ENCODE data around the gene ME3.
A peak's percentile ranks its signal among the peaks of the same experiment; 100 is the strongest.
"Not testable (repeated sequence)": the region's sequence is repeated elsewhere in the genome, so short reads cannot be mapped to it uniquely, and the experiment has no call there.

ME3 gene

DNA sequence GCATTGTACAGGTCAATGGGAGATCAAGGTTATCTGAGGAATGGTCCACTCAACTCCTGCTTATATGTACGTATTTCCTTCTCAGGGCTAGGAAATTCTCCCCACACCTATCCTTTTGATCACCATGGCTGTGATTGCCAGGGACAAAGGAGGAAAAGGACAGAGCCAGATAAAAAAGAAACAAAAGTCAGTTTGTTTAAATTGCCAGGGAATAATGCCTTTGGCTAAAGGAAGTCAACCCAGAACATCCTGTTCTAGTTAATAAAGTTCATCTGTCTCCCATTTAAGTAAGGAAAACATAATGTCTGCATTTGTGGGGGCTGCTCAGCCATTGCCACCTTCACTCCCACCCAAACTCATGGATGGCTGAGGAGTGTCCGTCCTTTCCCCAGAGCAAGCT, 124.7 kb downstream of the ME3 start:
- DNase-seq (ENCODE audit: extremely low read depth, low read depth) = no peak
- TF ChIP-seq, protein P1, sequence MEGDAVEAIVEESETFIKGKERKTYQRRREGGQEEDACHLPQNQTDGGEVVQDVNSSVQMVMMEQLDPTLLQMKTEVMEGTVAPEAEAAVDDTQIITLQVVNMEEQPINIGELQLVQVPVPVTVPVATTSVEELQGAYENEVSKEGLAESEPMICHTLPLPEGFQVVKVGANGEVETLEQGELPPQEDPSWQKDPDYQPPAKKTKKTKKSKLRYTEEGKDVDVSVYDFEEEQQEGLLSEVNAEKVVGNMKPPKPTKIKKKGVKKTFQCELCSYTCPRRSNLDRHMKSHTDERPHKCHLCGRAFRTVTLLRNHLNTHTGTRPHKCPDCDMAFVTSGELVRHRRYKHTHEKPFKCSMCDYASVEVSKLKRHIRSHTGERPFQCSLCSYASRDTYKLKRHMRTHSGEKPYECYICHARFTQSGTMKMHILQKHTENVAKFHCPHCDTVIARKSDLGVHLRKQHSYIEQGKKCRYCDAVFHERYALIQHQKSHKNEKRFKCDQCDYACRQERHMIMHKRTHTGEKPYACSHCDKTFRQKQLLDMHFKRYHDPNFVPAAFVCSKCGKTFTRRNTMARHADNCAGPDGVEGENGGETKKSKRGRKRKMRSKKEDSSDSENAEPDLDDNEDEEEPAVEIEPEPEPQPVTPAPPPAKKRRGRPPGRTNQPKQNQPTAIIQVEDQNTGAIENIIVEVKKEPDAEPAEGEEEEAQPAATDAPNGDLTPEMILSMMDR (IDR thresholded peaks at IDR 0.05; ENCODE audit: low read depth, low read length) = no peak

DNA sequence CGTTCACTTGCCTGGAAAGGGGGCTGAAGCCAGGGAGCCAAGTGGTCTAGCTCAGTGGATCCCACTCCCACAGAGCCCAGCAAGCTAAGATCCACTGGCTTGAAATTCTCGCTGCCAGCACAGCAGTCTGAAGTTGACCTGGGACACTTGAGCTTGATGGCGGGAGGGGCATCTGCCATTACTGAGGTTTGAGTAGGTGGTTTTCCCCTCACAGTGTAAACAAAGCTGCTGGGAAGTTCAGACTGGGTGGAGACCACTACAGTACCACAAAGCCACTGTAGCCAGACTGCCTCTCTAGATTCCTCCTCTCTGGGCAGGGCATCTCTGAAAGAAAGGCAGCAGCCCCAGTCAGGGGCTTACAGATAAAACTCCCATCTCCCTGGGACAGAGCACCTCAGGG, 131.1 kb downstream of the ME3 start:
- not testable (repeated sequence) for DNase-seq (ENCODE audit: extremely low read depth, low read depth)

DNA sequence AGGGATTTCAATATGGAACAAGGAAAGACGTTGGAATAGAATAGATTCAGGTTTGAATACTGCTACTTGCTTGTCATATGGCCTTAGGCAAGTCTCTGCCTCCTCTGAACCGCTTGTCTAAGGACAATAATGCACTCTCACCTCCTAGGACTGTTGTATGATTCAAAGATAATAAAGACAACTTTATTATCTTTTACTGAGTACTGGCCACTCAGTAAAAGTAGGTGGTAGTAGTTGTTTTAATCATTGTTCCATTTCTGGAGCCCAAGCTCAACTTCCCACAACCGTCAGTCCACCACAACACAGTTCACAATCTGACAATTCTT, 134.2 kb downstream of the ME3 start:
- no peak for DNase-seq (ENCODE audit: extremely low read depth, low read depth)
- TF ChIP-seq, protein P1 (IDR thresholded peaks at IDR 0.05; ENCODE audit: low read depth, low read length) = no peak

DNA sequence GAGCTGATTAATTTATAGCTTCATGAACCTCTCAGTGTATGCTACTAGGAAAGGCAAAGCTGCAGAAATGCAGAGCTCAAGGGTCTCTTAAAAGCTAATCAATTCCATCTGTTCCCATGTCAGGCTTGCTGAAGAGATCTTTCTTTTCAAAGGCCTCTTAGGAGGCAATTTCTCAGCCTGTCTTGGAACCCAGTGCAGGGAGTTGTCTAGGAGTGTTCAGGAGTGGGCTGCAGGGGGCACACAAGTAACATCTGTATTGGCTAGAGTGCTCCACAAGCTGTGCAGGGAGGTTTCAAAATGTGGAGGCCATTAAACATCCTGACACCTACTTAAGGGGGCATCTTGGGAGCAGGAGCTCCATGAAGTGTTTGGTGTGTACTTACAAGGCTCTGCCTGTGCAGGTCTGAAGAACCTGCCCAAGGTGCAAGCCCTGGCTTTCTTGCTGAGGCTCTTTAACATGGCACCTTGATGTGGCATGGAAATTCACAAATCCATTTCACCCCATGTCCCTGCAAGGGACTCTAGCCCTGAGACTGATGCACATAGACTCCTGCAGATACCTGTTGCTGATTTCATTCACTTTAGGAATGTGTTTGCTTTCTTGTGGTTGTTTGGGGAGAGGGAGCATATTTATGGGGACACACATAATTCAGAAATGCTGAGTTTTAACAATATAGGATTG, 134.7 kb downstream of the ME3 start:
- TF ChIP-seq, protein P1 (IDR thresholded peaks at IDR 0.05; ENCODE audit: low read depth, low read length) = peak; percentile 7
- DNase-seq (ENCODE audit: extremely low read depth, low read depth) = no peak

DNA sequence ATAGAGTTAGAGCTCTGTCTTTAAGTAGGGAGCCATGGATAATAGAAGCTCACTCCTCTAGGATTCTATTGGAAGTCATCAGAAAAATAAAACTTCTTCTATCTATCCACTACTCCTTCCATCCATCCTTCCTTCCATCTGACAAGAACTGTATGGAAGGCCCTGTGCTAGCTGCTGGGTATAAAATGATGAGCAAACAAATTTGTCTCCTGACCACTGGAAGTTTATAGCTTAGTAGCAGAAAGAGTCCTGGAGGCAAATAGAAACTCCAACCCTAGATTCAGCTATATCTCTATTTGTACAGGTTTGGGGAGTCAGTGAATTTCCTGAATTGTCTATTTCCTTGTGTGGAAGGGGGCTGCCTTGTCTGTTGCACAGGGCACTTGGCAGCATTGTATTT, 136.6 kb downstream of the ME3 start:
- TF ChIP-seq, protein P1 (IDR thresholded peaks at IDR 0.05; ENCODE audit: low read depth, low read length) = no peak
- no peak for DNase-seq (ENCODE audit: extremely low read depth, low read depth)

DNA sequence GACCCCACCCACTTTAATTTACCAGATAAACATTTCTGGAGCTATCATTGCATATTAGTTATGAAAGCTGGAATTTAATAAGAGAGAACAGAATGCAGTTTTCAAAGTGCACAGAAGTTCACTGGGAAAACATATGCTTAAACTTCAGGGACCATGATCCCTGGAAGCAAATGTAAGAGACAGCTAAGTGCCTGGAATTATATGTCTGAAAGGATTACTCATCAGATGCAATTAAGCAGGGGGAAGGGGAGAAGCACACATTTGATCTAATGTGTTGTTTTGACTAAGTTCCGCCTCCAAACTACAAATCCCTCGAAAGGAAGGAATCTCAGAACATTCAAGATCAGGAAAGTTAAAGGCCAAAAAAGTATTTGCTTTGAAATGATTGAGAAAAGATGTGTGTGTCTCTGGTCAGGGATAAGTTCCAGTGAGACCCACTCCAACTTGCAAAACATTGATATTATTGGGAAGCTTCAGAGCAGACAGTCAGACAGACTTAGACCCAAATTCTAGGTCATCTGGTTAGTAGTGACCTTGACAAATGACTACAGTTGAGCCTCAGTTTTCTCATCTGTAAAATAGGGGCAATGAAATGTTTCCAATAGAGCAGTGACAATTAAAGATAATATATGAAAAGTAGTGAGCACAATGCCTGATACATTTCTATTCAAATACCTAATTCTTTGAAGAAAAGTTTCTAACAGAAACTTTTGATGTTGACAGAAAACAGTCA, 147.6 kb downstream of the ME3 start:
- TF ChIP-seq, protein P1 (IDR thresholded peaks at IDR 0.05; ENCODE audit: low read depth, low read length) = no peak
- no peak for DNase-seq (ENCODE audit: extremely low read depth, low read depth)

DNA sequence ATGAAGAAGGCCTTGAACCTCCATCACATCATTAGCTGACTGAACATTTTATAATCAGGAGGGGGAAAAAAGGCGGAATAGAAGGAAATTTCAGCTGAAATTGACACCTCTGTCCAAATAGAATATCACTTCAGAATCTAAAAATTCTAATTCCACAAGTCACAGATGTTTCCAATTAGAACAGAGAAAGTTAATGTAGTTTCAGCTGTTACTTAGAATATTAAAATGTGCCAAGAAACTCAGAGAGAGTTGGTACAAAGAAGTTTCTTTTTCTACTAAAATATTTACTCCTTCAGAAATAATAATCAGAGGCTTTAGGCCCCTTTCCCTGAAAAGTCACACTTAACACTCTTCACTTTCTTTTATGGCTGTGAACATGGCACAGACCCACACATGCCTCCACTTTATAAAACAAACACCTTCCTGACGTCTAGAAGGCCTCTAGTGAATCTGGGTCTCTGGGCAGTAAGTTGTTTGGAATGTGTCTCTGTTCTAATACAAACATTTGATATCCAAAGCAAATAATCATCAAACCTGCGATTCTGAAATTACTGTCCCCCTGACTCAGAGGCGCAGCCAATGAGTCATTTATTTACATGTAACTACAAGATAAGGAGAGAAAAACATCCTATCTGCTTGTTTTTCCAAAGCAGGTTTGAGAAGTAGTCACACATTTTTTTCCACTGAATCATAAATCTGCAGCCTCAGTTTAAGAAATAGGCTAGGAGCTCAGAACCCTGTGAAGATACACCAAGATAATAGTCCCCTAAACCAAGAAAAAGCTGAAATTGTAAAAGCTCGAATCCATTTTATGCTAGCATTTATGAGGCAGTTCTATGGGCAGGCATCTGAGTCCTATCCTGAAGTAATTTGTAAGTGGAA, 148.4 kb downstream of the ME3 start:
- peak; percentile 65 for DNase-seq (ENCODE audit: extremely low read depth, low read depth)
- TF ChIP-seq, protein P1 (IDR thresholded peaks at IDR 0.05; ENCODE audit: low read depth, low read length) = no peak

DNA sequence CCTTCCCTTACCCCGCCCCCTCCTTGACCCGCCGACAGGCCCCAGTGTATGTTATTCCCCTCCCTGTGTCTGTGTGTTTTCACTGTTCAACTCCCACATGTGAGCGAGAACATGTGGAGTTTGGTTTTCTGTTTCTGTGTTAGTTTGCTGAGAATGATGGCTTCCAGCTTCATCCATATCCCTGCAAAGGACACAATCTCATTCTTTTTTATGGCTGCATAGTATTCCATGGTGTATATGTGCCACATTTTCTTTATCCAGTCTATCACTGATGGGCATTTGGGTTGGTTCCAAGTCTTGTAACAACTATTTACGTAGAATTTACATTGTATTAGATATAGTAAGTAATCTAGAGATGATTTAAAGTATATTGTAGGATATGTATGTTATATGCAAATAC, 149.9 kb downstream of the ME3 start:
- DNase-seq (ENCODE audit: extremely low read depth, low read depth) = not testable (repeated sequence)
